Parathyroid adenoma (tissue), 2 donors: ENCODE measurements around the gene NAP1L4.

ENCODE experiments used
- H2AFZ ChIP-seq: fragments of 300-600 bp; sonication (generic); one replicate; pipeline ENCODE4 v1.7.0; 2017; ENCODE audit warnings: antibody characterized with exemption, mild to moderate bottlenecking
- H3K27ac ChIP-seq: fragments of 300-600 bp; sonication (generic); one replicate; pipeline ENCODE4 v1.7.0; 2017
- H3K27me3 ChIP-seq: fragments of 300-600 bp; sonication (generic); one replicate; pipeline ENCODE4 v1.7.0; 2017; ENCODE audit warnings: low read length; ENCODE audit not compliant: control insufficient read depth, insufficient read depth
- H3K36me3 ChIP-seq: fragments of 300-600 bp; sonication (generic); one replicate; pipeline ENCODE4 v1.7.0; 2017; ENCODE audit warnings: low read length; ENCODE audit not compliant: control insufficient read depth, insufficient read depth
- H3K4me1 ChIP-seq: fragments of 300-600 bp; sonication (generic); one replicate; pipeline ENCODE4 v1.7.0; 2017; ENCODE audit warnings: control low read depth
- H3K4me2 ChIP-seq: fragments of 300-600 bp; sonication (generic); one replicate; pipeline ENCODE4 v1.7.0; 2017; ENCODE audit warnings: low read length
- H3K4me3 ChIP-seq: fragments of 300-600 bp; sonication (generic); one replicate; pipeline ENCODE4 v1.7.0; 2017; ENCODE audit warnings: low read depth, low read length
- H3K79me2 ChIP-seq: fragments of 300-600 bp; sonication (generic); one replicate; pipeline ENCODE4 v1.7.0; 2017; ENCODE audit warnings: control low read depth
- H3K9ac ChIP-seq: fragments of 300-600 bp; sonication (generic); one replicate; pipeline ENCODE4 v1.7.0; 2017; ENCODE audit warnings: mild to moderate bottlenecking
- H3K9me3 ChIP-seq: fragments of 300-600 bp; sonication (generic); one replicate; pipeline ENCODE4 v1.7.0; 2017; ENCODE audit warnings: low read length; ENCODE audit not compliant: control insufficient read depth
- CTCF ChIP-seq: fragments of 300-600 bp; sonication (generic); IDR thresholded peaks from one replicate; pipeline ENCODE4 v1.7.0; 2017; ENCODE audit warnings: antibody characterized with exemption, mild to moderate bottlenecking
- donor health status: primary hyperparathyroidism.

The NAP1L4 gene

GRCh38 chr11:3000032-3000961 lies 8.2 kb upstream of the NAP1L4 start:
- Histone ChIP-seq H3K36me3 (no peaks in the 10 kb centered on the region), H3K9ac (no peak overlapping the region), H3K4me3 (peak overlapping the region; percentile 33), H3K27ac (peak overlapping the region; percentile 97), H3K4me2 (peak overlapping the region; percentile 43), H3K4me1 (peaks cover 28% of the 10 kb centered on the region), H3K79me2 (no peaks in the 10 kb centered on the region), H3K9me3 (no peaks in the 10 kb centered on the region), H3K27me3 (no peaks in the 10 kb centered on the region), H2AFZ (peak overlapping the region; percentile 11)
- no peak for TF ChIP-seq CTCF

GRCh38 chr11:2999464-2999998 lies 7.4 kb upstream of the NAP1L4 start:
- Histone ChIP-seq H3K27me3 (no peaks in the 10 kb centered on the region), H2AFZ (no peak overlapping the region), H3K79me2 (no peaks in the 10 kb centered on the region), H3K9ac (no peak overlapping the region), H3K4me3 (peak overlapping the region; percentile 14), H3K4me2 (peak overlapping the region; percentile 43), H3K4me1 (peaks cover 28% of the 10 kb centered on the region), H3K9me3 (no peaks in the 10 kb centered on the region), H3K27ac (peak overlapping the region; percentile 97), H3K36me3 (no peaks in the 10 kb centered on the region)
- TF ChIP-seq CTCF = no peak

- no peaks in the 10 kb centered on the region for H3K79me2 ChIP-seq
- H3K9me3 ChIP-seq = no peaks in the 10 kb centered on the region
- H2AFZ ChIP-seq = no peak overlapping the region
- no peak for TF ChIP-seq CTCF
- no peaks in the 10 kb centered on the region for H3K27me3 ChIP-seq
- peaks cover 28% of the 10 kb centered on the region for H3K4me1 ChIP-seq
- no peak overlapping the region for H3K4me2 ChIP-seq
- H3K36me3 ChIP-seq = no peaks in the 10 kb centered on the region
- no peak overlapping the region for H3K9ac ChIP-seq
- H3K27ac ChIP-seq = peak overlapping the region; percentile 97
- H3K4me3 ChIP-seq = no peak overlapping the region
These were observed 6.1 kb upstream of the NAP1L4 start for GRCh38 chr11:2998073-2998850.

- Histone ChIP-seq H3K9ac (no peak overlapping the region), H3K4me1 (peaks cover 28% of the 10 kb centered on the region), H3K4me2 (no peak overlapping the region), H3K27me3 (no peaks in the 10 kb centered on the region), H3K9me3 (no peaks in the 10 kb centered on the region), H3K79me2 (no peaks in the 10 kb centered on the region), H3K36me3 (no peaks in the 10 kb centered on the region), H3K4me3 (no peak overlapping the region), H2AFZ (no peak overlapping the region), H3K27ac (peak overlapping the region; percentile 48)
- TF ChIP-seq CTCF = no peak
These were observed 5.3 kb upstream of the NAP1L4 start for GRCh38 chr11:2997406-2997805.
